A549 (cell line): Measurements from ENCODE around the gene PLEKHA6. TPM values are rescaled to one million over a fixed set of nuclear protein-coding genes. Genes with fewer than 3 reads are reported as not detected.

Source experiments
- ATAC-seq, 2 experiments: fragments of 200-7000 bp in 1 of 2; fragments of >200 bp in 1 of 2; cut with Nextera tagmentation in 1 of 2; cut with Tn5 transposase in 1 of 2; 3 replicates each; pipeline versions ENCODE4 v1.8.0 to v1.9.1; 2018 to 2020; ENCODE audit warnings: mild to moderate bottlenecking in 1 of 2, moderate library complexity in 1 of 2
- CTCF ChIA-PET: fragments of 300-600 bp; sonication (Branson Sonifier 250); formaldehyde crosslinking; extraction: SDS; loops from one replicate; lab custom pipeline; 2021; ENCODE audit warnings: antibody characterized with exemption, inconsistent platforms; lab: Yijun Ruan, JAX
- POLR2A ChIA-PET: fragments of 350-600 bp; formaldehyde crosslinking; extraction: SDS; loops from one replicate; lab custom pipeline; 2021; ENCODE audit warnings: antibody characterized with exemption, inconsistent platforms; lab: Yijun Ruan, JAX
- DNase-seq, 2 experiments: peaks; one replicate each; pipeline versions ENCODE4 v3.0.0 to v3.0.0-alpha.2; 2011 to 2016; ENCODE audit warnings: low read depth in 1 of 2, low spot score in 1 of 2
- FAIRE-seq: peaks from 2 replicates; lab custom pipeline; 2011; peaks lifted over from hg19 to GRCh38; lab: Jason Lieb, UNC
- H3K27ac ChIP-seq, 2 experiments: fragments of >200 bp; sonication (Bioruptor Twin); formaldehyde crosslinking; 3 replicates each; pipeline ENCODE4 v1.5.1; 2016 to 2017
- H3K4me1 ChIP-seq: fragments of >200 bp; sonication (Bioruptor Twin); formaldehyde crosslinking; 3 replicates; pipeline ENCODE4 v1.6.1; 2016
- H3K4me2 ChIP-seq: fragments of >200 bp; sonication (Bioruptor Twin); formaldehyde crosslinking; 3 replicates; pipeline ENCODE4 v1.6.1; 2016
- H3K4me3 ChIP-seq: fragments of >200 bp; sonication (Bioruptor Twin); formaldehyde crosslinking; 3 replicates; pipeline ENCODE4 v1.5.1; 2016
- H3K9me3 ChIP-seq: fragments of >200 bp; sonication (Bioruptor Twin); formaldehyde crosslinking; 3 replicates; pipeline ENCODE4 v1.6.1; 2016
- CBX2 ChIP-seq: fragments of 200-600 bp; sonication (generic); IDR thresholded peaks from 2 replicates; pipeline ENCODE4 v1.6.1; 2016; ENCODE audit warnings: low read depth, mild to moderate bottlenecking, borderline replicate concordance
- CHD2 ChIP-seq: fragments of 150-350 bp; IDR thresholded peaks from 2 replicates; pipeline ENCODE4 v1.6.1; 2014; ENCODE audit warnings: low read length; ENCODE audit not compliant: partially characterized antibody
- FOXS1 ChIP-seq: fragments of 250-450 bp; sonication (Bioruptor Pico); IDR thresholded peaks from 2 replicates; pipeline ENCODE4 v1.5.0; 2020; ENCODE audit warnings: mild to moderate bottlenecking, moderate library complexity
- HEYL ChIP-seq: fragments of 250-450 bp; sonication (Bioruptor Pico); IDR thresholded peaks from 2 replicates; pipeline ENCODE4 v1.8.0; 2021; ENCODE audit warnings: mild to moderate bottlenecking, moderate library complexity
- HOXA7 ChIP-seq: fragments of 250-450 bp; sonication (Bioruptor Pico); IDR thresholded peaks from 2 replicates; pipeline ENCODE4 v1.5.0; 2020; ENCODE audit warnings: mild to moderate bottlenecking, moderate library complexity
- HOXB13 ChIP-seq: fragments of 250-450 bp; sonication (Bioruptor Pico); IDR thresholded peaks from 2 replicates; pipeline ENCODE4 v1.5.0; 2020; ENCODE audit warnings: low read depth, mild to moderate bottlenecking, moderate library complexity
- HOXB5 ChIP-seq: fragments of 250-450 bp; sonication (Bioruptor Pico); IDR thresholded peaks from 2 replicates; pipeline ENCODE4 v1.5.0; 2020; ENCODE audit warnings: mild to moderate bottlenecking, moderate library complexity
- KDM1A ChIP-seq: fragments of 200-600 bp; sonication (generic); IDR thresholded peaks from 2 replicates; pipeline ENCODE4 v1.6.1; 2016; ENCODE audit warnings: low read depth, mild to moderate bottlenecking
- KDM5A ChIP-seq: fragments of 200-600 bp; sonication (generic); IDR thresholded peaks from 2 replicates; pipeline ENCODE4 v1.6.1; 2016; ENCODE audit warnings: antibody characterized with exemption, mild to moderate bottlenecking
- NR3C1 ChIP-seq: fragments of >200 bp; sonication (Bioruptor Twin); formaldehyde crosslinking; IDR thresholded peaks from 3 replicates; pipeline ENCODE4 v1.6.1; 2017
- RNF2 ChIP-seq: fragments of 200-600 bp; sonication (generic); IDR thresholded peaks from 2 replicates; pipeline ENCODE4 v1.6.1; 2016; ENCODE audit warnings: low read depth, mild to moderate bottlenecking, antibody characterized with exemption, moderate library complexity, borderline replicate concordance
- SMC3 ChIP-seq: fragments of >200 bp; sonication (Bioruptor Twin); formaldehyde crosslinking; IDR thresholded peaks from 3 replicates; pipeline ENCODE4 v1.6.1; 2018; ENCODE audit warnings: inconsistent platforms
- ZC3H11A ChIP-seq: fragments of 450-650 bp; IDR thresholded peaks from 2 replicates; pipeline ENCODE4 v1.6.1; 2014; ENCODE audit warnings: antibody characterized with exemption, mild to moderate bottlenecking
- ZNF302 ChIP-seq: fragments of 250-450 bp; sonication (Bioruptor Pico); IDR thresholded peaks from 2 replicates; pipeline ENCODE4 v1.9.0; 2021; ENCODE audit warnings: inconsistent platforms, mild to moderate bottlenecking, moderate library complexity
- WGBS: methylation state at CpG from one replicate; pipeline ENCODE4 v1.1.6; 2017; ENCODE audit errors: missing lambda C conversion rate; 5-methylcytosine and 5-hydroxymethylcytosine counted together
- polyA plus RNA-seq, 4 experiments: library from polyadenylated mRNA; depleted of rRNA in 3 of 4; stranded (reverse); fragments of >200 nt; fragmentation: RNase III in 1 of 4; extraction: RNeasy Plus Mini Kit Qiagen cat#74134 plus additional on column Dnase treatment in 1 of 4; gene quantifications; 2 replicates in 3 of 4; 3 replicates in 1 of 4; pipeline ENCODE4 v1.2.3, GENCODE V29; 2011 to 2017
- TF ChIP-seq, protein P1 (sequence below): fragments of >200 bp; sonication (Bioruptor Twin); formaldehyde crosslinking; IDR thresholded peaks from 3 replicates; pipeline ENCODE4 v1.5.1; 2016
- TF ChIP-seq, protein P2 (sequence below): fragments of 450-650 bp; IDR thresholded peaks from 2 replicates; pipeline ENCODE4 v1.6.1; 2014; ENCODE audit warnings: antibody characterized with exemption
- TF ChIP-seq, protein P3 (sequence below): IDR thresholded peaks from 2 replicates; pipeline ENCODE4 v1.6.1; 2012
- TF ChIP-seq, protein P4 (sequence below): IDR thresholded peaks from 2 replicates; pipeline ENCODE4 v1.6.1; 2012

Gene PLEKHA6
- polyA plus RNA-seq, 2 of the 4 experiments (the other 2 are of a cell fraction) = 13.0 to 26.2 TPM

DNA sequence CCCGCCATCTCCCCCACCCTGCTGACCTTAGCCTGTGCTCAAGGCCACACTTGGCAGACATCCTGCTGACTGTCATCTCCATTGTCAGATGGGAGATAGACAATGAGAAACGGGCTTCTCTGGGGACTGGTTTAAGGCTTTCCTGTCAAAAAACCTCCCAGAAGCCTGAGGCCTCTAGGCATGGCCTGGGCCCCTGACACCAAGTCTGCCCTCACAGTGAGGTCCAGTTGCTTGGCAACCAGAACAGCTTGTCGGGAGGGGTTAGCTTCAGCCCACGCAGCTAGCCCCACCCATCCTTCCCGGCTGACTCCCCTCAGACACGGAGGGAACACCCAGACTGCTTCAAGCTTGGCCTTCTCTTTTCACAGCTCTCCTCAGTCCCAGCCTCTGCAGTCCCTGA, 11.0 kb downstream of the PLEKHA6 start (continued):
- TF ChIP-seq RNF2 = no peak
- TF ChIP-seq ZNF302 = no peak

DNA sequence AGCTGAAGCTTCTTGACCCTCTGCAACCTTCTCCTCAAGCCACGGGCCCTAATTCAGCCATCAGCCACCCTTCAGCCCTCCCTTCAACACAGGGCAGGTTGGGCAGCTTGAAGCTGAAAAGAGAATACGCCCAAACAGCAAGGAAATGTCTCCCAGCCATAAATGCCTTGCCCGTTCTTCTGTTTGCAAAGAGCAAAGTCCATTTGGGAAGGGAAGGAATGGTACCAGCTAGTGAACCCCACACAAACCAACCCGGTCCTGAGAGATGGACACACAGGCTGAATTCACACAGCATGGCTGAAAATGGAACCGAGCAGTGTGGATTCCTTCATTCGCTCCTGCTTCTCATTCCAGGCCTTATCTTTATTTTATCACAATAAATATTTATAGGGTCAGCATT, 11.5 kb downstream of the PLEKHA6 start:
- no peak for FAIRE-seq
- Histone ChIP-seq H3K4me3 (no peak overlapping the region), H3K4me2 (peak overlapping the region; percentile 51), H3K27ac (peak overlapping the region; percentile 48 to 71; a peak in 5 of 6 replicates)
- peak in 1 of 2 experiments; percentile 42; a peak in 3 of 6 replicates for ATAC-seq
- TF ChIP-seq, protein P1, sequence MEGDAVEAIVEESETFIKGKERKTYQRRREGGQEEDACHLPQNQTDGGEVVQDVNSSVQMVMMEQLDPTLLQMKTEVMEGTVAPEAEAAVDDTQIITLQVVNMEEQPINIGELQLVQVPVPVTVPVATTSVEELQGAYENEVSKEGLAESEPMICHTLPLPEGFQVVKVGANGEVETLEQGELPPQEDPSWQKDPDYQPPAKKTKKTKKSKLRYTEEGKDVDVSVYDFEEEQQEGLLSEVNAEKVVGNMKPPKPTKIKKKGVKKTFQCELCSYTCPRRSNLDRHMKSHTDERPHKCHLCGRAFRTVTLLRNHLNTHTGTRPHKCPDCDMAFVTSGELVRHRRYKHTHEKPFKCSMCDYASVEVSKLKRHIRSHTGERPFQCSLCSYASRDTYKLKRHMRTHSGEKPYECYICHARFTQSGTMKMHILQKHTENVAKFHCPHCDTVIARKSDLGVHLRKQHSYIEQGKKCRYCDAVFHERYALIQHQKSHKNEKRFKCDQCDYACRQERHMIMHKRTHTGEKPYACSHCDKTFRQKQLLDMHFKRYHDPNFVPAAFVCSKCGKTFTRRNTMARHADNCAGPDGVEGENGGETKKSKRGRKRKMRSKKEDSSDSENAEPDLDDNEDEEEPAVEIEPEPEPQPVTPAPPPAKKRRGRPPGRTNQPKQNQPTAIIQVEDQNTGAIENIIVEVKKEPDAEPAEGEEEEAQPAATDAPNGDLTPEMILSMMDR = no peak
- TF ChIP-seq HOXB13 (CRISPR knock-in tag) (no peak), CBX2 (no peak)
- TF ChIP-seq, all 56 proteins: peak for 0
- WGBS = 61% methylated on average over 6 of the region's 6 CpGs
- POLR2A ChIA-PET = no interaction called here
- Histone ChIP-seq H3K4me1 (peaks cover 56% of the 10 kb centered on the region), H3K9me3 (no peaks in the 10 kb centered on the region)
- no peak for DNase-seq
- CTCF ChIA-PET = interaction anchor here (0.8 to 8.5 kb wide), 4 partner anchors 11 to 91 kb away, joined by 3 to 86 read pairs (median 8); partner anchors contain the start of gene PLEKHA6

DNA sequence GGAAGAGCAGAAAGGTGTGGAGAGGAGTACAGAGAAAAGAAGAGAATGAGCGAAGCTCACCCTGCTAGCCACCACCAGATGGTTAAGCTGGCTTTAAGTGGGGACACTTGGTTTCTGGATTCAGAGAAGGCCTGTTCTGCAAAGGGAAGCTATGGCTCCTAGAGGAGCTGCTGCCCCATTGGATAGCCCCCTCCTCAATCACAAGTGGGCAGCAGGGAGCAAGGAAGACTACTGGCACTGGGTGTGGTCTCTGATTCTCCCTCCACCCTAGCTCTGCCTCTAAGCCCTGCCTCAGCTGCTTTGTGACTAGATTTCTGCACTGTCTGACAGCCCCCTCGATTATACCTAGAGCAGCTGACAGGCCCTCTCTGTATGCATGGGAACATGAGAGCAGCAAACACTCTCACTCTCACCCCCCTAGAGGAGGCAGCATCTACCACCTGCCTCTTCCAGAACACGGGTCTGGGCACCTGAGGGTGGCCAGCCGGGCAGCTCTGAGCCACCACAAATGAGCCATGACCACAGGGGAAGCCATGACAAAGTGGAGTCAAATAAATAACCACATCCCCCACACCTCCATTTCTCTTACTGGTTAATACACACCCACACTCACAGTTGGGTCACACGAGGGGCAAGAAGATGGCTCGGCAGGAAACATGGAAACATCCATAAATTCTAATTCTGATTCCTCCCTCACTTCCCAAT, 13.6 kb downstream of the PLEKHA6 start:
- FAIRE-seq = no peak
- Histone ChIP-seq H3K4me2 (peak overlapping the region; percentile 36), H3K9me3 (no peaks in the 10 kb centered on the region), H3K4me3 (no peak overlapping the region), H3K4me1 (peaks cover 56% of the 10 kb centered on the region), H3K27ac (peak overlapping the region; percentile 29 to 60; a peak in 4 of 6 replicates)
- ATAC-seq = peak in 1 of 2 experiments; percentile 8; a peak in 1 of 6 replicates
- POLR2A ChIA-PET = no interaction called here
- TF ChIP-seq HEYL (no peak), KDM1A (no peak), ZNF302 (no peak), HOXB5 (CRISPR knock-in tag) (no peak), HOXA7 (CRISPR knock-in tag) (no peak), KDM5A (no peak), NR3C1 (no peak), ZC3H11A (no peak), CHD2 (no peak), FOXS1 (CRISPR knock-in tag) (no peak), SMC3 (no peak)
- TF ChIP-seq, protein P2, sequence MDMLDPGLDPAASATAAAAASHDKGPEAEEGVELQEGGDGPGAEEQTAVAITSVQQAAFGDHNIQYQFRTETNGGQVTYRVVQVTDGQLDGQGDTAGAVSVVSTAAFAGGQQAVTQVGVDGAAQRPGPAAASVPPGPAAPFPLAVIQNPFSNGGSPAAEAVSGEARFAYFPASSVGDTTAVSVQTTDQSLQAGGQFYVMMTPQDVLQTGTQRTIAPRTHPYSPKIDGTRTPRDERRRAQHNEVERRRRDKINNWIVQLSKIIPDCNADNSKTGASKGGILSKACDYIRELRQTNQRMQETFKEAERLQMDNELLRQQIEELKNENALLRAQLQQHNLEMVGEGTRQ = no peak
- TF ChIP-seq, protein P3, sequence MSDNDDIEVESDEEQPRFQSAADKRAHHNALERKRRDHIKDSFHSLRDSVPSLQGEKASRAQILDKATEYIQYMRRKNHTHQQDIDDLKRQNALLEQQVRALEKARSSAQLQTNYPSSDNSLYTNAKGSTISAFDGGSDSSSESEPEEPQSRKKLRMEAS = no peak
- TF ChIP-seq, protein P4, sequence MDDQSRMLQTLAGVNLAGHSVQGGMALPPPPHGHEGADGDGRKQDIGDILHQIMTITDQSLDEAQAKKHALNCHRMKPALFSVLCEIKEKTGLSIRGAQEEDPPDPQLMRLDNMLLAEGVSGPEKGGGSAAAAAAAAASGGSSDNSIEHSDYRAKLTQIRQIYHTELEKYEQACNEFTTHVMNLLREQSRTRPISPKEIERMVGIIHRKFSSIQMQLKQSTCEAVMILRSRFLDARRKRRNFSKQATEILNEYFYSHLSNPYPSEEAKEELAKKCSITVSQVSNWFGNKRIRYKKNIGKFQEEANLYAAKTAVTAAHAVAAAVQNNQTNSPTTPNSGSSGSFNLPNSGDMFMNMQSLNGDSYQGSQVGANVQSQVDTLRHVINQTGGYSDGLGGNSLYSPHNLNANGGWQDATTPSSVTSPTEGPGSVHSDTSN = no peak
- WGBS = 85% methylated on average over 5 of the region's 6 CpGs
- CTCF ChIA-PET = interaction anchor here (1.1 to 5.4 kb wide), 3 partner anchors 18 to 139 kb away, joined by 5 to 37 read pairs (median 5); no protein-coding TSS in a partner anchor
- no peak for DNase-seq
